Endothelial cell of umbilical vein (primary cell): Measurements from ENCODE around the gene HRH3. TPM values are rescaled to one million over a fixed set of nuclear protein-coding genes. Genes with fewer than 3 reads are reported as not detected.

Experiments
- BruUV-seq: library from RNA; stranded (reverse); fragments of 400-500 nt; replicated peaks from 2 replicates; lab custom pipeline; 2021; lab: Mats Ljungman, UMichigan
- CTCF ChIA-PET: fragments of 300-600, 350-600 bp; sonication (Branson Sonifier 250); formaldehyde crosslinking; loops from one replicate; lab custom pipeline; 2021; ENCODE audit warnings: antibody characterized with exemption, inconsistent platforms; lab: Charles Lee
- POLR2A ChIA-PET: fragments of 300-600, 350-600 bp; sonication (Branson Sonifier 250); formaldehyde crosslinking; loops from one replicate; lab custom pipeline; 2021; ENCODE audit warnings: antibody characterized with exemption, inconsistent platforms; lab: Charles Lee
- DNase-seq: peaks from one replicate; pipeline ENCODE4 v3.0.0-alpha.2; 2011; ENCODE audit warnings: low read depth, low spot score
- FAIRE-seq: peaks from 2 replicates; lab custom pipeline; 2011; peaks lifted over from hg19 to GRCh38; lab: Jason Lieb, UNC
- H2AFZ ChIP-seq: 2 replicates; pipeline ENCODE4 v1.6.0; 2012; ENCODE audit warnings: low read depth, low read length, control low read depth, inconsistent platforms
- H3K27ac ChIP-seq: 2 replicates; pipeline ENCODE4 v1.5.1; 2011; ENCODE audit warnings: low read depth, mild to moderate bottlenecking, control low read depth, low read length, moderate library complexity; ENCODE audit not compliant: insufficient read depth
- H3K27me3 ChIP-seq, 2 experiments: 2 replicates each; pipeline versions ENCODE4 v1.6.0 to v1.6.1; 2011; ENCODE audit warnings: low read length in 2 of 2, mixed read lengths in 1 of 2; ENCODE audit not compliant: control insufficient read depth in 2 of 2, insufficient read depth in 2 of 2
- H3K36me3 ChIP-seq, 2 experiments: 2 replicates in 1 of 2; 3 replicates in 1 of 2; pipeline ENCODE4 v1.5.1; 2011; ENCODE audit warnings: low read length in 2 of 2, mild to moderate bottlenecking in 1 of 2, moderate library complexity in 1 of 2; ENCODE audit not compliant: control insufficient read depth in 2 of 2, insufficient read depth in 2 of 2; ENCODE audit errors: extremely low read depth in 1 of 2
- H3K4me1 ChIP-seq: 3 replicates; pipeline ENCODE4 v1.5.1; 2011; ENCODE audit warnings: mild to moderate bottlenecking, low read length; ENCODE audit not compliant: control insufficient read depth, insufficient read depth; ENCODE audit errors: extremely low read depth
- H3K4me2 ChIP-seq: 2 replicates; pipeline ENCODE4 v1.6.1; 2011; ENCODE audit warnings: low read length, control low read depth, mixed read lengths; ENCODE audit not compliant: insufficient read depth
- H3K4me3 ChIP-seq, 3 experiments: fragments of 200-600 bp in 1 of 3; sonication (generic), shearing (Covaris generic) in 1 of 3; replicated peaks in 1 of 3; 2 replicates each; pipeline ENCODE4 v1.5.1; 2011 to 2016; ENCODE audit warnings: control low read depth in 3 of 3, low read length in 3 of 3, mild to moderate bottlenecking in 2 of 3, inconsistent platforms in 1 of 3, low read depth in 1 of 3, moderate library complexity in 1 of 3; ENCODE audit not compliant: insufficient read depth in 1 of 3
- H3K79me2 ChIP-seq: 2 replicates; pipeline ENCODE4 v1.6.0; 2012; ENCODE audit warnings: low read length, inconsistent platforms; ENCODE audit not compliant: control insufficient read depth, insufficient read depth
- H3K9ac ChIP-seq: replicated peaks from 2 replicates; pipeline ENCODE3; 2011; ENCODE audit warnings: low read length, control low read depth; ENCODE audit not compliant: insufficient read depth; ENCODE audit errors: extremely low read depth
- H3K9me1 ChIP-seq: replicated peaks from 3 replicates; pipeline ENCODE4 v1.6.0; 2011; ENCODE audit warnings: mild to moderate bottlenecking, low read length; ENCODE audit not compliant: control insufficient read depth, insufficient read depth; ENCODE audit errors: extremely low read depth
- H3K9me3 ChIP-seq: replicated peaks from 2 replicates; pipeline ENCODE4 v1.5.1; 2012; ENCODE audit warnings: low read length, inconsistent platforms; ENCODE audit not compliant: control insufficient read depth, insufficient read depth
- H4K20me1 ChIP-seq: replicated peaks from 2 replicates; pipeline ENCODE3; 2011; ENCODE audit warnings: mild to moderate bottlenecking, low read length; ENCODE audit not compliant: control insufficient read depth, insufficient read depth; ENCODE audit errors: extremely low read depth
- CTCF ChIP-seq, 2 donors: IDR thresholded peaks; 1 replicate in 1 of 2; 2 replicates in 1 of 2; pipeline ENCODE4 v1.5.1; 2011; ENCODE audit warnings: low read length in 2 of 2, mild to moderate bottlenecking in 2 of 2, moderate library complexity in 2 of 2, control low read depth in 1 of 2, inconsistent platforms in 1 of 2, low read depth in 1 of 2; ENCODE audit not compliant: insufficient read depth in 1 of 2; ENCODE audit errors: extremely low read depth in 1 of 2
- EZH2 ChIP-seq: IDR thresholded peaks from 2 replicates; pipeline ENCODE4 v1.6.1; 2012; ENCODE audit warnings: borderline replicate concordance, low read depth, mild to moderate bottlenecking, moderate library complexity, low read length, inconsistent platforms; ENCODE audit not compliant: severe bottlenecking
- FOS ChIP-seq: IDR thresholded peaks from 2 replicates; pipeline ENCODE4 v1.6.1; 2011; ENCODE audit warnings: mild to moderate bottlenecking, low read length, moderate library complexity, borderline replicate concordance; ENCODE audit not compliant: insufficient read depth
- GATA2 ChIP-seq: IDR thresholded peaks from 2 replicates; pipeline ENCODE4 v1.7.0; 2011; ENCODE audit warnings: low read depth, mild to moderate bottlenecking, moderate library complexity, mixed read lengths, low read length; ENCODE audit not compliant: insufficient read length, insufficient read depth
- JUN ChIP-seq: IDR thresholded peaks from 2 replicates; pipeline ENCODE4 v1.6.1; 2011; ENCODE audit warnings: borderline replicate concordance, low read depth; ENCODE audit not compliant: insufficient read length, insufficient read depth
- MAX ChIP-seq: IDR thresholded peaks from 2 replicates; pipeline ENCODE4 v1.6.1; 2011; ENCODE audit not compliant: insufficient read depth, insufficient read length
- MYC ChIP-seq: IDR thresholded peaks from one replicate; pipeline ENCODE4 v1.6.1; 2011; ENCODE audit warnings: mild to moderate bottlenecking, low read depth, low read length
- POLR2A ChIP-seq: IDR thresholded peaks from 2 replicates; pipeline ENCODE4 v1.6.1; 2012; ENCODE audit warnings: low read depth, mild to moderate bottlenecking, control low read depth, low read length
- POLR2AphosphoS5 ChIP-seq: IDR thresholded peaks from 2 replicates; pipeline ENCODE4 v1.6.1; 2012; ENCODE audit warnings: low read depth, mild to moderate bottlenecking, control low read depth, low read length, moderate library complexity; ENCODE audit not compliant: insufficient read depth
- dilution Hi-C: fragments of 300-500 bp; cut with MboI; formaldehyde crosslinking; loops from one replicate; pipeline ENCODE4 v1.15.0; 2019; ENCODE audit warnings: low sequenced_read_pairs; ENCODE audit not compliant: extremely low pct_ligation_motif_present
- intact Hi-C: fragments of 100-400 bp; cut with micrococcal nuclease; formaldehyde crosslinking; loops from one replicate; pipeline ENCODE4 v1.10.0; 2022
- polyA plus RNA-seq, 4 experiments: library from polyadenylated mRNA; depleted of rRNA in 3 of 4; stranded (reverse) in 3 of 4; unstranded in 1 of 4; fragments of >200 nt; gene quantifications; 2 replicates each; pipeline versions ENCODE4 v1.2.1 to v1.2.3, GENCODE V29; 2011 to 2012; ENCODE audit warnings: missing spikeins in 1 of 4
- total RNA-seq: library from RNA; stranded (reverse); gene quantifications from 2 replicates; pipeline ENCODE4 v1.2.3, GENCODE V29; 2021

HRH3 gene
- total and polyA plus RNA-seq, 2 donors (not counting 3 experiments of a cell fraction or from before 2014, with no cell fraction given), result not detected

GRCh38 chr20:62265365-62265764, 45.3 kb upstream of the HRH3 start:
- Histone ChIP-seq H3K79me2 (no peaks in the 10 kb centered on the region), H2AFZ (no peak overlapping the region), H3K4me2 (no peak overlapping the region), H3K9me1 (no peaks in the 10 kb centered on the region), H3K9ac (no peak overlapping the region), H3K27me3 (no peaks in the 10 kb centered on the region), H3K4me3 (no peak overlapping the region), H3K27ac (no peak overlapping the region), H3K9me3 (no peaks in the 10 kb centered on the region), H3K4me1 (no peaks in the 10 kb centered on the region), H3K36me3 (peaks cover 6 to 27% of the 10 kb centered on the region in 2 experiments), H4K20me1 (no peaks in the 10 kb centered on the region)
- DNase-seq (no peak), FAIRE-seq (no peak)
- dilution Hi-C loops, result no loop called here
- TF ChIP-seq MAX (no peak), GATA2 (no peak), FOS (no peak), EZH2 (no peak), JUN (no peak), MYC (no peak), CTCF (IDR thresholded peaks at IDR 0.05; ENCODE audit: extremely low read depth in 1 of 2, insufficient read depth in 1 of 2, low read depth in 1 of 2, low read length in 2 of 2) (no peak), POLR2A (no peak), POLR2AphosphoS5 (no peak)
- BruUV-seq, result no TSS peak
- ChIA-PET POLR2A (no interaction called here), CTCF (no interaction called here)
- intact Hi-C loops, result loop anchor here (10.0 kb wide), 1 partner anchor 251 kb away; no protein-coding TSS in a partner anchor
